ENCODE measurements around the gene LGALS4. TPM values are rescaled to one million over a fixed set of nuclear protein-coding genes. Genes with fewer than 3 reads are reported as not detected.
"Not testable (repeated sequence)": the region's sequence is repeated elsewhere in the genome, so short reads cannot be mapped to it uniquely, and the experiment has no call there.

Gene LGALS4
- total RNA-seq, 1 donor from 2014 or later: 4.2 TPM

- Histone ChIP-seq H3K9me3 (no peaks in the 10 kb centered on the region), H3K27ac (peak overlapping the region; percentile 58), H3K36me3 (no peaks in the 10 kb centered on the region), H3K4me3 (peak overlapping the region; percentile 45), H3K27me3 (ENCODE audit: low read depth) (no peaks in the 10 kb centered on the region), H3K4me1 (peaks cover 8% of the 10 kb centered on the region)
- TF ChIP-seq, protein P1, sequence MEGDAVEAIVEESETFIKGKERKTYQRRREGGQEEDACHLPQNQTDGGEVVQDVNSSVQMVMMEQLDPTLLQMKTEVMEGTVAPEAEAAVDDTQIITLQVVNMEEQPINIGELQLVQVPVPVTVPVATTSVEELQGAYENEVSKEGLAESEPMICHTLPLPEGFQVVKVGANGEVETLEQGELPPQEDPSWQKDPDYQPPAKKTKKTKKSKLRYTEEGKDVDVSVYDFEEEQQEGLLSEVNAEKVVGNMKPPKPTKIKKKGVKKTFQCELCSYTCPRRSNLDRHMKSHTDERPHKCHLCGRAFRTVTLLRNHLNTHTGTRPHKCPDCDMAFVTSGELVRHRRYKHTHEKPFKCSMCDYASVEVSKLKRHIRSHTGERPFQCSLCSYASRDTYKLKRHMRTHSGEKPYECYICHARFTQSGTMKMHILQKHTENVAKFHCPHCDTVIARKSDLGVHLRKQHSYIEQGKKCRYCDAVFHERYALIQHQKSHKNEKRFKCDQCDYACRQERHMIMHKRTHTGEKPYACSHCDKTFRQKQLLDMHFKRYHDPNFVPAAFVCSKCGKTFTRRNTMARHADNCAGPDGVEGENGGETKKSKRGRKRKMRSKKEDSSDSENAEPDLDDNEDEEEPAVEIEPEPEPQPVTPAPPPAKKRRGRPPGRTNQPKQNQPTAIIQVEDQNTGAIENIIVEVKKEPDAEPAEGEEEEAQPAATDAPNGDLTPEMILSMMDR (IDR thresholded peaks at IDR 0.05): peak; percentile 59
- intact Hi-C loops (cut with DNase I): no loop called here
- peak; percentile 76 for DNase-seq
- peak; percentile 34 to 65 for ATAC-seq
Measured at GRCh38 chr19:38792250-38793111, 20.3 kb downstream of the LGALS4 start.

GRCh38 chr19:38791451-38792064 is 21.2 kb downstream of the LGALS4 start:
- H3K9me3 ChIP-seq; H3K27ac ChIP-seq; H3K4me1 ChIP-seq; DNase-seq; H3K27me3 ChIP-seq (ENCODE audit: low read depth); intact Hi-C loops (cut with DNase I); H3K36me3 ChIP-seq: not testable (repeated sequence)
- H3K4me3 ChIP-seq: peak overlapping the region; percentile 37
- ATAC-seq: peak; percentile 94 to 96

GRCh38 chr19:38790507-38791403 is 22.0 kb downstream of the LGALS4 start:
- DNase-seq; H3K36me3 ChIP-seq; H3K27me3 ChIP-seq (ENCODE audit: low read depth); intact Hi-C loops (cut with DNase I); H3K4me1 ChIP-seq; H3K9me3 ChIP-seq; H3K27ac ChIP-seq: not testable (repeated sequence)
- peak; percentile 2 to 53 for ATAC-seq
- peak overlapping the region; percentile 37 for H3K4me3 ChIP-seq

DNA sequence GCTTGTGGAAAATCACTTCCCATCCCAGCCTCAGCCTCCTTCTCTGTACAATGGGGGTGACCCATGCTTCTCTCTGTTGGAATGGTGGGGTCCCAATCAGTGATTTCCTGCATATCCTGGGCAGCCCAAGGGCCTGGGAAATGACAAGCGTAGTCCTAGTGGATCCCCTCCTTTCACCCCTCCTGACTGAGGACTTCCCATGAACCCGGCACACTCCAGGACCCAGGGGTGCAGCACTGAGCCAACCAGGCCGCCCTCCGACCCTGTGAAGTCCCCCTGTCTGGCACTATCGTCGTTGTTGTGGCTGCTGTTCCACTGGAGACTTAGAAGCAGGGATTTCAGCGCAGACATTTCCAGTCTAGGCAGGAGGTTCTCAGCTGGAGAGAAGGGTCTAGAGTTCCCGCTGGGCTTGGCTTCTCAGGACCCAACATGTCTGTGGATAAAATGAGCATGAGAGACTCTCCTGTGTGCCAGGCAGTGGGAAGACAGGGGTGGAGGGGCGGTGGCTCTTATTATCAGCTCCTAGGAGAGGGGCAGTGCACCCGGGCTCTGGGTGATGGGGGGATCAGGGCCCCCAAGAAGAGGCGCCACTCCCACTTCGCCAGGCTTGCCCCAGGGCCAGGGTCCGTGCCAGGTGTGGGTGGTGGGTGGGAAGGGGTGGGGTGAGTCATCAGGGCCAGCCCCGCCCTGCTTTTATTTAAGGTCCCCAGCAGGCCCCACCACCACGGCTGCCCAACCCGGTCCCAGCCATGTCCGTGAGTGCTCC is 24.1 kb downstream of the LGALS4 start, which contains the start of gene LGALS7B:
LGALS7B (plus strand) TSS at position 723 of the 766 bp plus-strand sequence; CDS start at position 750, 27 bp downstream.
- no peak for ATAC-seq
- Histone ChIP-seq H3K36me3 (no peaks in the 10 kb centered on the region), H3K27me3 (ENCODE audit: low read depth) (no peaks in the 10 kb centered on the region), H3K9me3 (no peaks in the 10 kb centered on the region), H3K4me1 (peaks cover 8% of the 10 kb centered on the region), H3K27ac (no peak within 1 kb of the TSS), H3K4me3 (no peak within 1 kb of the TSS)
- DNase-seq: peak; percentile 25
- intact Hi-C loops (cut with DNase I): no loop called here
- TF ChIP-seq, protein P1 (IDR thresholded peaks at IDR 0.05): no peak

DNA sequence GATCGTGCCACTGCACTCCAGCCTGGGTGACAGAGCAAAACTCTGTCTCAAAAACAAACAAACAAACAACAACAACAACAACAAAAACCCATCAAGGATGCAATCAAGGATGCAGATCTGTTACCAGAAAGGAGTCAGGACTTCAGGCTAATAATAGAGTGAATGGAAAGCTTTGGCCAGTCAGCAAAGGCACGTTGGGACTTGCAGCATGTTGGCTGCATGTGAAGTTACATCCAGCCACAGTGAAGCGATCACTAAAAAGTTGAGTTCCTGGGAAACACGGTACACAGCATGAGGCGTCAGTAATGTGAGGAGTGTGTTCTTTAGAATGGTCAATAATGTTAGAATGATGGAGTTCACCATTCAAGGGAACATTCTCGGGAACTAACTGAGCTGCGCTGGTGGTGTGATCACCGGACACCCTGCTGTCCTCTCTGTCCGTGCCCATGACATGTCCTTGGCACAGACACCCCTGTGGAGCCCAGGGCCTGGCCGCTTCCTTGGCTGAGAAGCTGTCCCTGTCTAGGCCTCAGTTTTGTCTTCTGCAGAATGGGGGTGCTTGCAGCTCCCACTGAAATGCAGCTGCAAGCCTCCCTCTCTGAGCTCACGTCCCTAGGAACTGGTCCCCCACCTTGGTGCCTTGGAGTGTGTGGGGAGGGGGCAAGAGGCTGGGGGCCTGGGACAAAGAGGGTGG is 26.0 kb downstream of the LGALS4 start:
- Histone ChIP-seq H3K4me1 (no peaks in the 10 kb centered on the region), H3K36me3 (no peaks in the 10 kb centered on the region), H3K9me3 (no peaks in the 10 kb centered on the region), H3K27ac (no peak overlapping the region), H3K4me3 (no peak overlapping the region), H3K27me3 (ENCODE audit: low read depth) (no peaks in the 10 kb centered on the region)
- no peak for ATAC-seq
- DNase-seq: peak; percentile 30
- intact Hi-C loops (cut with DNase I): no loop called here
- TF ChIP-seq, protein P1 (IDR thresholded peaks at IDR 0.05): no peak

DNA sequence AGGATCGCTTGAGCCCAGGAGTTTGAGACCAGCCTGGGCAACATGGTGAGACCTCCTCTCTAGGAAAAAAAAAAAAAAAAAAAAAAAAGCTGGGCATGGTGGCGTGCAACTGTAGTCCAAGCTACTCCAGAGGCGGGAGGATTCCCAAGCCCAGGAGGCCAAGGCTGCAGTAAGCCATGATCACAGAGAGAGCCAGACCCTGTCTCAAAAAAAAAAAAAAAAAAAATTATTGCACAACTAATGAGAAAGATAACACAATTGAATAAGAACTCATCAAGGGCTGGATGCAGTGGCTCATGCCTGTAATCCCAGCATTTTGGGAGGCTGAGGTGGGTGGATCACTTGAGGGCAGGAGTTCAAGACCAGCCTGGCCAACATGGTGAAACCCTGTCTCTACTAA is 26.7 kb downstream of the LGALS4 start:
- ATAC-seq; DNase-seq; H3K4me3 ChIP-seq; H3K9me3 ChIP-seq; H3K36me3 ChIP-seq; H3K4me1 ChIP-seq; H3K27ac ChIP-seq; intact Hi-C loops (cut with DNase I); H3K27me3 ChIP-seq (ENCODE audit: low read depth): not testable (repeated sequence)

Measured in lower lobe of right lung (tissue), 2 donors.